H9 (cell line): ENCODE data around the gene PDHB. TPM values are rescaled to one million over a fixed set of nuclear protein-coding genes. Genes with fewer than 3 reads are reported as not detected.

ENCODE experiments used
- DNase-seq: peaks from one replicate; pipeline ENCODE4 v3.0.0-alpha.2; 2017
- H2AFZ ChIP-seq: one replicate; pipeline ENCODE4 v1.6.1; 2013; ENCODE audit warnings: mild to moderate bottlenecking, low read length, control low read depth, moderate library complexity
- H2AK5ac ChIP-seq: 2 replicates; pipeline ENCODE4 v1.6.1; 2013; ENCODE audit warnings: low read length, control low read depth, mixed read lengths; ENCODE audit not compliant: insufficient read length
- H2BK120ac ChIP-seq: one replicate; pipeline ENCODE4 v1.6.1; 2013; ENCODE audit warnings: low read depth, mild to moderate bottlenecking, low read length, control low read depth, inconsistent platforms; ENCODE audit not compliant: poor library complexity, severe bottlenecking
- H2BK12ac ChIP-seq: 2 replicates; pipeline ENCODE4 v1.6.1; 2013; ENCODE audit warnings: low read length, control low read depth, mixed read lengths, low read depth; ENCODE audit not compliant: insufficient read length
- H2BK15ac ChIP-seq: 2 replicates; pipeline ENCODE4 v1.6.1; 2013; ENCODE audit warnings: low read depth, low read length, control low read depth
- H2BK20ac ChIP-seq: one replicate; pipeline ENCODE4 v1.6.1; 2013; ENCODE audit warnings: low read depth, mild to moderate bottlenecking, low read length, control low read depth, inconsistent platforms; ENCODE audit not compliant: poor library complexity, severe bottlenecking
- H2BK5ac ChIP-seq: 2 replicates; pipeline ENCODE4 v1.6.1; 2013; ENCODE audit warnings: low read length, control low read depth, mixed read lengths; ENCODE audit not compliant: insufficient read length
- H3K14ac ChIP-seq: 2 replicates; pipeline ENCODE4 v1.6.1; 2013; ENCODE audit warnings: low read length, control low read depth; ENCODE audit not compliant: insufficient read depth
- H3K18ac ChIP-seq: 2 replicates; pipeline ENCODE4 v1.6.1; 2013; ENCODE audit warnings: low read depth, mild to moderate bottlenecking, mixed read lengths, low read length, control low read depth; ENCODE audit not compliant: insufficient read length
- H3K23ac ChIP-seq: 2 replicates; pipeline ENCODE4 v1.6.1; 2013; ENCODE audit warnings: low read length, control low read depth, mixed read lengths, low read depth; ENCODE audit not compliant: insufficient read length
- H3K23me2 ChIP-seq: 2 replicates; pipeline ENCODE4 v1.6.1; 2013; ENCODE audit warnings: low read depth, mild to moderate bottlenecking, mixed read lengths, low read length, control low read depth; ENCODE audit not compliant: insufficient read length, poor library complexity, severe bottlenecking
- H3K27ac ChIP-seq: 2 replicates; pipeline ENCODE4 v1.5.1; 2013; ENCODE audit warnings: low read length, control low read depth, mixed read lengths, low read depth; ENCODE audit not compliant: insufficient read length
- H3K27me3 ChIP-seq: 2 replicates; pipeline ENCODE4 v1.6.1; 2013; ENCODE audit warnings: low read length, control low read depth, inconsistent platforms; ENCODE audit not compliant: insufficient read depth
- H3K4ac ChIP-seq: 2 replicates; pipeline ENCODE4 v1.6.1; 2013; ENCODE audit warnings: low read depth, mild to moderate bottlenecking, control low read depth, inconsistent platforms, low read length, moderate library complexity
- H3K4me1 ChIP-seq: 2 replicates; pipeline ENCODE4 v1.6.1; 2013; ENCODE audit warnings: low read length, control low read depth, inconsistent platforms; ENCODE audit not compliant: insufficient read depth
- H3K4me2 ChIP-seq: 2 replicates; pipeline ENCODE4 v1.6.1; 2013; ENCODE audit warnings: low read length, control low read depth, mixed read lengths; ENCODE audit not compliant: insufficient read length, insufficient read depth
- H3K56ac ChIP-seq: 2 replicates; pipeline ENCODE4 v1.6.1; 2013; ENCODE audit warnings: low read depth, mild to moderate bottlenecking, mixed read lengths, low read length, control low read depth; ENCODE audit not compliant: insufficient read length
- H3K79me1 ChIP-seq: 2 replicates; pipeline ENCODE4 v1.6.1; 2013; ENCODE audit warnings: low read depth, mild to moderate bottlenecking, moderate library complexity, low read length, control low read depth, inconsistent platforms; ENCODE audit not compliant: insufficient read depth, poor library complexity, severe bottlenecking
- H3K79me2 ChIP-seq: 2 replicates; pipeline ENCODE4 v1.6.1; 2013; ENCODE audit warnings: low read length, control low read depth, inconsistent platforms; ENCODE audit not compliant: insufficient read depth
- H3K9ac ChIP-seq: 2 replicates; pipeline ENCODE4 v1.6.1; 2013; ENCODE audit warnings: low read length, control low read depth, mixed read lengths; ENCODE audit not compliant: insufficient read length; ENCODE audit errors: extremely low read depth
- H3K9me3 ChIP-seq: one replicate; pipeline ENCODE4 v1.6.1; 2013; ENCODE audit warnings: low read depth, low read length, inconsistent platforms; ENCODE audit not compliant: control insufficient read depth
- H3T11ph ChIP-seq: one replicate; pipeline ENCODE4 v1.6.1; 2013; ENCODE audit warnings: mild to moderate bottlenecking, low read length, control low read depth, inconsistent platforms
- H4K20me1 ChIP-seq: one replicate; pipeline ENCODE4 v1.6.1; 2013; ENCODE audit not compliant: control insufficient read depth, insufficient read length, insufficient read depth
- H4K5ac ChIP-seq: 2 replicates; pipeline ENCODE4 v1.6.1; 2013; ENCODE audit warnings: low read depth, mild to moderate bottlenecking, mixed read lengths, low read length, control low read depth; ENCODE audit not compliant: insufficient read length
- H4K8ac ChIP-seq: replicated peaks from 2 replicates; pipeline ENCODE4 v1.6.1; 2013; ENCODE audit warnings: low read length, control low read depth, mixed read lengths, low read depth; ENCODE audit not compliant: insufficient read length
- H4K91ac ChIP-seq: 2 replicates; pipeline ENCODE4 v1.6.1; 2013; ENCODE audit warnings: low read depth, mild to moderate bottlenecking, moderate library complexity, mixed read lengths, low read length, control low read depth; ENCODE audit not compliant: insufficient read length
- H3K27ac Mint-ChIP-seq, 3 experiments: 2 replicates in 2 of 3; 3 replicates in 1 of 3; pipeline ENCODE4 v1.8.0; 2020 to 2021; ENCODE audit warnings: mixed read lengths in 3 of 3, mild to moderate bottlenecking in 1 of 3, moderate library complexity in 1 of 3
- H3K27me3 Mint-ChIP-seq: 2 replicates; pipeline ENCODE4 v1.8.0; 2021; ENCODE audit warnings: low read depth, mild to moderate bottlenecking, moderate library complexity, mixed read lengths
- H3K36me3 Mint-ChIP-seq, 3 experiments: 2 replicates in 2 of 3; 3 replicates in 1 of 3; pipeline ENCODE4 v1.8.0; 2020 to 2021; ENCODE audit warnings: low read depth in 3 of 3, mixed read lengths in 3 of 3; ENCODE audit not compliant: insufficient read depth in 1 of 3
- H3K4me1 Mint-ChIP-seq, 2 experiments: 2 replicates each; pipeline ENCODE4 v1.8.0; 2020; ENCODE audit warnings: mixed read lengths in 2 of 2
- H3K4me3 Mint-ChIP-seq, 2 experiments: 2 replicates in 1 of 2; 3 replicates in 1 of 2; pipeline ENCODE4 v1.8.0; 2020 to 2021; ENCODE audit warnings: mild to moderate bottlenecking in 2 of 2, mixed read lengths in 2 of 2, moderate library complexity in 1 of 2
- H3K9me3 Mint-ChIP-seq, 2 experiments: 2 replicates in 1 of 2; 3 replicates in 1 of 2; pipeline ENCODE4 v1.8.0; 2020; ENCODE audit warnings: mild to moderate bottlenecking in 2 of 2, mixed read lengths in 2 of 2, moderate library complexity in 1 of 2
- CTCF ChIP-seq: fragments of 200-600 bp; sonication (generic); conservative IDR thresholded peaks from 3 replicates; pipeline ENCODE4 v1.8.0; 2021; ENCODE audit warnings: antibody characterized with exemption, mild to moderate bottlenecking
- WGBS: extraction: QIAGEN DNeasy Blood & Tissue Kit; methylation state at CpG from one replicate; pipeline ENCODE4 v1.1.7; 2013; ENCODE audit warnings: missing lambda C conversion rate, low lambda C conversion rate, mixed read lengths; ENCODE audit not compliant: insufficient read length; ENCODE audit errors: extremely low coverage; 5-methylcytosine and 5-hydroxymethylcytosine counted together
- total RNA-seq: library from RNA; stranded (reverse); gene quantifications from 2 replicates; pipeline ENCODE4 v1.2.1, GENCODE V29; 2021

Gene PDHB
- total RNA-seq, 1 experiment from 2014 or later = 132 TPM

GRCh38 chr3:58422756-58423325 is 10.8 kb downstream of the PDHB start:
- Histone ChIP-seq H2BK5ac (no peak overlapping the region), H4K20me1 (peaks cover 3% of the 10 kb centered on the region), H3K27me3 (no peaks in the 10 kb centered on the region), H2BK12ac (no peak overlapping the region), H2AK5ac (no peak overlapping the region), H3K14ac (no peak overlapping the region), H2BK120ac (no peak overlapping the region), H3K56ac (no peak overlapping the region), H3K9me3 (no peaks in the 10 kb centered on the region), H3T11ph (no peak overlapping the region), H3K79me2 (no peaks in the 10 kb centered on the region), H2BK15ac (no peak overlapping the region), H3K4ac (no peak overlapping the region), H3K27ac (no peak overlapping the region), H3K23me2 (no peaks in the 10 kb centered on the region), H2AFZ (no peak overlapping the region), H4K91ac (no peak overlapping the region), H4K5ac (no peak overlapping the region), H3K4me1 (no peaks in the 10 kb centered on the region), H2BK20ac (no peak overlapping the region), H3K9ac (no peak overlapping the region), H3K79me1 (no peaks in the 10 kb centered on the region), H3K18ac (no peak overlapping the region), H3K23ac (no peak overlapping the region), H4K8ac (no peak overlapping the region), H3K4me2 (no peak overlapping the region)
- Mint-ChIP-seq H3K9me3 (no peaks in the 10 kb centered on the region), H3K4me3 (no peak overlapping the region; a peak in 1 of 5 replicates), H3K27me3 (no peaks in the 10 kb centered on the region), H3K36me3 (peaks cover 15 to 41% (median 24%) of the 10 kb centered on the region in 3 experiments; a peak in 6 of 7 replicates), H3K4me1 (no peaks in the 10 kb centered on the region; a peak in 1 of 4 replicates), H3K27ac (peak overlapping the region in 1 of 3 experiments; percentile 57; a peak in 2 of 7 replicates)
- TF ChIP-seq CTCF = peak; percentile 51
- DNase-seq = no peak
- no CpG with 5 or more reads among the region's 8 CpGs for WGBS
